DMS53 treated with DMSO at 0.1 percent for 48 hours (cell line): ENCODE results near the gene C1RL.
"Not testable (repeated sequence)": the region's sequence is repeated elsewhere in the genome, so short reads cannot be mapped to it uniquely, and the experiment has no call there.

Experiments
- DNase-seq: peaks from one replicate; lab custom pipeline; 2025; ENCODE audit not compliant: unreplicated experiment; lab: John Stamatoyannopoulos, UW

The C1RL gene

GRCh38 chr12:7116196-7116595 is 7.2 kb upstream of the C1RL start:
- no peak for DNase-seq

GRCh38 chr12:7114851-7115250 is 5.8 kb upstream of the C1RL start:
- DNase-seq = no peak

DNA sequence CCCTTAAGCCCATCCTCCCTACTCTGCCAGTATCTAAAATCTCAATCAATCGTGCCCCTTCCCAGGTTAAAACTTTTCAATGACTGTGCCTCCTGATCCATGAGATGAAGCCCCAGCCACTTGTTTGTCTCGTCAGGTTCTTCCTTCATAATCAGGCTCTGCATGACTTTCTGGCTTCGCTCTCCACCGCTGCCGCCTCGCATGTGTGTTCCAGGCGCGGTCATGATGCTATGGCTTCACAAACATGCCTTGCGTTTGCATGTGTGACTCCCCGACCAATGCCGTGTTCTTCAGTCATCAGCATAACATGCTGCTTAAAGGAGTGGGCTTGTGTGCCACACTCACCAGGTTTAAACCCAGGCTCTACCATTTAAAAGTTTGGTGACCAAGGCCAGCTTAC is 5.0 kb upstream of the C1RL start:
- no peak for DNase-seq

- peak; percentile 46 for DNase-seq
These were observed 4.4 kb upstream of the C1RL start for GRCh38 chr12:7113389-7113871.

GRCh38 chr12:7112041-7112440 is 3.0 kb upstream of the C1RL start:
- no peak for DNase-seq

GRCh38 chr12:7110661-7111060 is 1.6 kb upstream of the C1RL start:
- DNase-seq = no peak

GRCh38 chr12:7109572-7109920 is 532 bp upstream of the C1RL start:
- no peak for DNase-seq

- DNase-seq = peak; percentile 71
These were observed 815 bp downstream of the C1RL start for GRCh38 chr12:7108003-7108795.

- peak; percentile 19 for DNase-seq
These were observed 1.4 kb downstream of the C1RL start for GRCh38 chr12:7107636-7108002.

- DNase-seq = not testable (repeated sequence)
These were observed 1.8 kb downstream of the C1RL start for GRCh38 chr12:7107181-7107580.

GRCh38 chr12:7106082-7106481 is 2.9 kb downstream of the C1RL start:
- no peak for DNase-seq

DNA sequence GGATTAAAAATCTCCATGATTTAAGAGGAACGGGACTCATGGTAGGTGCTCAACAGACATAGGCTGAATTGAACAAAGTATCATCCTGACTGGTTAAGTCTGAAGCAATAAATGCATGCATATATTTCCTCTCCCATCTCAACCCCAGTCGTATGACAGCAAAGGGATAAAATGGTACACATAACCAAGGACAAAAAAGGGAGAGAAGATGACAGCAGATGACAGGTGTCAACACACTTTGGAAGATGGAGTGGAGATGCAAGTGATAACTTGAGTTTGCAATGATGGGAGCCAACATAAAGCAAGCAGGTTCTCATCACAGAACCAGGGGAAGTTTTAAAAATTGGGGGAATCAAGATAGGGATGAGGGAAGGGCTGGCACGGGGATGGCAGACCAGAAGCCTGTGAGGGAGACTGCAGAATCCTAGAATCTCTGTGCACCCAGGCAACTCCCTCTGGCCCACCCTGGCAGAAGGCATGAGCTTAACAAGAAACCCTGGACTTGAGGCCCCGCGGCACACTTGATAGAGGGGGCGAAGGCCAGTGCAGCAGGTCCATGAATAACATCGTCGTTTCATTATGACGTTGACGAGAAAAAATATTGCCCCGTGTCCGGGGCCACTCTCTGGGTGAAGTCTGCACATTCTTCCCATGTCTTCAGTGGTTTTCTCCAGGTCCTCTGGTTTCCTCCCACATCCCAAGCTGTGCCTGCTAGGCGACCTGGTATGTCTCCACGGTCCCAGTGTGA is 5.0 kb downstream of the C1RL start:
- no peak for DNase-seq

- DNase-seq = no peak
These were observed 6.4 kb downstream of the C1RL start for GRCh38 chr12:7102582-7102981.

GRCh38 chr12:7101694-7102131 is 7.3 kb downstream of the C1RL start:
- DNase-seq = no peak

- DNase-seq = no peak
These were observed 7.8 kb downstream of the C1RL start for GRCh38 chr12:7101047-7101693.

- DNase-seq = no peak
These were observed 8.8 kb downstream of the C1RL start for GRCh38 chr12:7100239-7100638.

GRCh38 chr12:7099290-7099996 is 9.6 kb downstream of the C1RL start:
- no peak for DNase-seq

DNA sequence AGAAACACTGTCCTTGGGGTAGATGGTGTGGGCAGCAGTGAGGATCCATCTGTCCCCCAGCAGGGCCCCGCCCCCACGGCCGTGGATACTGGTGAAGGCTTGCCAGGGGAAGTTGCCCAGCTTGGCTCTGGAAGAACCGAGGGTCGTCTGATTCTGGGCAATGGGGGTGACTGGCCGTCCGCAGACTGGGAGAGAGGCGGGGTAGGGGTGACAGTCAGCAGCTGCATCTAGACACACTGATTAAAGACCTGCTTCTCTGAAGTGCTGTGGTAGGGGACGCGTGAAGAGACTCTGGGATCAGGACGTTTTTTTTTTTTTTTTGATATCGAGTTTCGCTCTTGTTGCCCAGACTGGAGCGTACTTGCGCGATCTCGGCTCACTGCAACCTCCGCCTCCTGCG is 12.0 kb downstream of the C1RL start:
- peak; percentile 80 for DNase-seq

DNA sequence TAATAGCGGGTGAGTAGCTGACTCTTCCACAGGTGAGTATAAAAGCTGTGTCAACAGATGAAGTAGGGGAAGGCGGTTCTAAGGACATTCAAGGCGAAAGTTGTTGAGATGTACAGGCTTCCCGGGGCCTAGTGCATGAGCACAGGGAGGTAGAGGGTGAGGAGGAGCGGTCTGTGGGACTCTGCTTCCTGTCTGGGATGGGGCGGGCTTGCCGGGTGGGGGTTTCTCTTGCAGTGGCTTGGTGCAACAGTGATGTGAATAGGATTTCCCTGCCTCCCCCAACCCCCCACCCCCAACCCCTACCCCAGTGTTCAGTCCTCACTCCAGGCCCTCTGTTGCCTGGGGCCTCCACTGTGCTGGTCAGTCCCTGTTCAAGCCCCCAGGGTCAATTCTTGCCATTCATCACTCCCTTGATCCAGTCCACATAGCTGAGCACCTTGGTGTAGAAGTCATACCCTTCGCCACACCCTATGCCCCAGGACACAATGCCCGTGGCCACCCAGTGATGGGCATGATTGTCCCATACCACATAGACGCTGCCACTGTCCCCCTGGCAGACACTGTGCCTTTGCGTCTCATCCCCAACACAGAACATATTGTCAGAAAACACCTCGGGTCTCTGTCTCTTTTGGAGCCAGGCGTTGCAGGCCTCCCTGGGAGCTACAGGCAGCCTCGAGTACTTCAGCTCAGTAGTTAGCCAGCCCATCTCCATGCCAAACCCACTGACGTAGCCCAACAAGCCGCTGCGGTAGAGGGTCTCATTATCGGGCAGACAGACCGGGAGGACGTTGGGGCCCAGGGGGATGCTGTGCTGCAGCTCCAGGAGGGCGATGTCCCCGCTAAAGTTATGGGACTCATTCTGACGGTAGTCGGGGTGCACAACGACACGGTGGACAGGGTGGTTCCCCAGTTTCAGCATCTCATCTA is 12.7 kb downstream of the C1RL start:
- no peak for DNase-seq

DNA sequence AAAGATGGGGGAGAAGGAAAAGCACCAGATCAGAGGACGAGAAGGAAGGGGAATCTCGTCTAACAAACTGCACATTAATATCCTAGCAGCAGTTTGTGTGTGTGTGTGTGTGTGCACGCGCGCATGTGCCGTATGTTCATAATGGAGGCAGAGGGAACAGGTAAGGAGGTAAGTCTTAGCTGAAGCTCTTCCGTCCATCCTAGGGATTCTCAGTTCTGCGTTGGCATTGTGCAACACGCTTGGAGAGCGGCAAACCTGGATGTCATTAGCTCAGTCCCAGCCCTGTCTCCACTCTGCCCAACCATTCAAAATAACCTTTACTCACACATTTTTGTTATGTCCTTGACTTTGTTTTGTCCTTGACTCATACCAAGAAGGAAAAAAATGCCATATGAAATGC is 15.1 kb downstream of the C1RL start:
- DNase-seq = no peak
